Caco-2 (cell line): ENCODE results near the gene CYTH2. TPM values are rescaled to one million over a fixed set of nuclear protein-coding genes. Genes with fewer than 3 reads are reported as not detected.

Source experiments
- BruUV-seq: library from RNA; stranded (reverse); fragments of 400-500 nt; replicated peaks from 2 replicates; lab custom pipeline; 2021; lab: Mats Ljungman, UMichigan
- CTCF ChIA-PET: fragments of 300-600 bp; sonication (Branson Sonifier 250); formaldehyde crosslinking; loops from one replicate; lab custom pipeline; 2022; ENCODE audit warnings: antibody characterized with exemption; lab: Charles Lee
- POLR2A ChIA-PET: fragments of 300-600 bp; sonication (Branson Sonifier 250); formaldehyde crosslinking; loops from one replicate; lab custom pipeline; 2022; ENCODE audit warnings: antibody characterized with exemption; lab: Charles Lee
- DNase-seq, 2 experiments: peaks; one replicate each; pipeline versions ENCODE4 v3.0.0 to v3.0.0-alpha.2; 2020 to 2022
- H3K27me3 ChIP-seq: replicated peaks from 2 replicates; pipeline ENCODE4 v1.6.0; 2011; ENCODE audit warnings: low read length; ENCODE audit not compliant: control insufficient read depth, insufficient read depth
- H3K36me3 ChIP-seq: 2 replicates; pipeline ENCODE4 v1.5.1; 2011; ENCODE audit warnings: low read length; ENCODE audit not compliant: control insufficient read depth, insufficient read depth
- H3K4me1 ChIP-seq: fragments of 250-450 bp; sonication (Bioruptor Pico); 2 replicates; pipeline ENCODE4 v1.5.1; 2020; ENCODE audit warnings: mild to moderate bottlenecking
- H3K4me3 ChIP-seq: 2 replicates; pipeline ENCODE4 v1.5.1; 2011; ENCODE audit warnings: low read depth, mild to moderate bottlenecking, control low read depth, low read length
- H3K9me3 ChIP-seq: fragments of 250-450 bp; sonication (Bioruptor Pico); 2 replicates; pipeline ENCODE4 v1.5.1; 2020; ENCODE audit warnings: mild to moderate bottlenecking, moderate library complexity
- H3K27ac Mint-ChIP-seq: one replicate; pipeline ENCODE4 v1.8.0; 2022; ENCODE audit warnings: mixed read lengths; ENCODE audit not compliant: unreplicated experiment
- H3K27me3 Mint-ChIP-seq: one replicate; pipeline ENCODE4 v1.8.0; 2022; ENCODE audit warnings: mixed read lengths; ENCODE audit not compliant: insufficient read depth, unreplicated experiment
- H3K36me3 Mint-ChIP-seq: one replicate; pipeline ENCODE4 v1.8.0; 2022; ENCODE audit warnings: mild to moderate bottlenecking, mixed read lengths; ENCODE audit not compliant: insufficient read depth, unreplicated experiment
- H3K4me1 Mint-ChIP-seq: one replicate; pipeline ENCODE4 v1.8.0; 2022; ENCODE audit warnings: low read depth, mixed read lengths; ENCODE audit not compliant: unreplicated experiment
- H3K4me3 Mint-ChIP-seq: one replicate; pipeline ENCODE4 v1.8.0; 2022; ENCODE audit warnings: mild to moderate bottlenecking, moderate library complexity, mixed read lengths; ENCODE audit not compliant: unreplicated experiment
- H3K9me3 Mint-ChIP-seq: one replicate; pipeline ENCODE4 v1.8.0; 2022; ENCODE audit warnings: mixed read lengths; ENCODE audit not compliant: unreplicated experiment
- CTCF ChIP-seq, 2 experiments: fragments of 200-600 bp in 1 of 2; IDR thresholded peaks; 1 replicate in 1 of 2; 2 replicates in 1 of 2; pipeline versions ENCODE4 v1.5.1 to v1.8.0; 2011 to 2022; ENCODE audit warnings: antibody characterized with exemption in 1 of 2, control low read depth in 1 of 2, inconsistent platforms in 1 of 2, low read depth in 1 of 2, low read length in 1 of 2, mild to moderate bottlenecking in 1 of 2, moderate library complexity in 1 of 2; ENCODE audit not compliant: insufficient read depth in 1 of 2, severe bottlenecking in 1 of 2, unreplicated experiment in 1 of 2
- intact Hi-C: fragments of 100-400 bp; cut with micrococcal nuclease; formaldehyde crosslinking; loops from one replicate; pipeline ENCODE4 v1.10.0; 2022; ENCODE audit not compliant: unreplicated experiment
- total RNA-seq: library from RNA; stranded (reverse); gene quantifications from 2 replicates; pipeline ENCODE4 v1.2.3, GENCODE V29; 2022

Gene CYTH2
- total RNA-seq, 1 experiment from 2014 or later, result 74.6 TPM

- H3K27me3 Mint-ChIP-seq, result no peaks in the 10 kb centered on the region
- H3K4me3 Mint-ChIP-seq, result no peak overlapping the region
- ChIA-PET CTCF (no interaction called here), POLR2A (no interaction called here)
- peaks cover 86% of the 10 kb centered on the region for H3K36me3 Mint-ChIP-seq
- TF ChIP-seq CTCF (IDR thresholded peaks at IDR 0.05; ENCODE audit: insufficient read depth in 1 of 2, low read depth in 1 of 2, low read length in 1 of 2, severe bottlenecking in 1 of 2, unreplicated experiment in 1 of 2), result no peak
- no peaks in the 10 kb centered on the region for H3K9me3 Mint-ChIP-seq
- intact Hi-C loops, result no loop called here
- H3K27ac Mint-ChIP-seq, result no peak overlapping the region
- Histone ChIP-seq H3K27me3 (no peaks in the 10 kb centered on the region), H3K36me3 (peaks cover 6% of the 10 kb centered on the region), H3K4me1 (peaks cover 7% of the 10 kb centered on the region; the same call in 1 of the 2 replicates), H3K4me3 (no peak overlapping the region), H3K9me3 (no peaks in the 10 kb centered on the region)
- no peak for DNase-seq
- peaks cover 13% of the 10 kb centered on the region for H3K4me1 Mint-ChIP-seq
- BruUV-seq, result no TSS peak
These were observed 7.0 kb downstream of the CYTH2 start for GRCh38 chr19:48476176-48476575.

GRCh38 chr19:48477067-48477685 lies 8.0 kb downstream of the CYTH2 start:
- Histone ChIP-seq H3K27me3 (no peaks in the 10 kb centered on the region), H3K4me1 (peaks cover 7% of the 10 kb centered on the region; the same call in 1 of the 2 replicates), H3K36me3 (peaks cover 2% of the 10 kb centered on the region), H3K4me3 (no peak overlapping the region), H3K9me3 (no peaks in the 10 kb centered on the region)
- Mint-ChIP-seq H3K4me3 (no peak overlapping the region), H3K27me3 (no peaks in the 10 kb centered on the region), H3K27ac (peak overlapping the region; percentile 50), H3K36me3 (peaks cover 87% of the 10 kb centered on the region), H3K9me3 (no peaks in the 10 kb centered on the region), H3K4me1 (peaks cover 13% of the 10 kb centered on the region)
- TF ChIP-seq CTCF (IDR thresholded peaks at IDR 0.05; ENCODE audit: insufficient read depth in 1 of 2, low read depth in 1 of 2, low read length in 1 of 2, severe bottlenecking in 1 of 2, unreplicated experiment in 1 of 2), result no peak
- CTCF ChIA-PET, result no interaction called here
- POLR2A ChIA-PET, result no interaction called here
- no peak for DNase-seq
- no TSS peak for BruUV-seq
- intact Hi-C loops, result no loop called here

- BruUV-seq, result no TSS peak
- Mint-ChIP-seq H3K36me3 (peaks cover 85% of the 10 kb centered on the region), H3K4me1 (peaks cover 13% of the 10 kb centered on the region), H3K4me3 (no peak overlapping the region), H3K9me3 (no peaks in the 10 kb centered on the region), H3K27ac (peak overlapping the region; percentile 50), H3K27me3 (no peaks in the 10 kb centered on the region)
- Histone ChIP-seq H3K36me3 (no peaks in the 10 kb centered on the region; the same call in none of the 2 replicates), H3K27me3 (no peaks in the 10 kb centered on the region), H3K4me1 (peaks cover 5% of the 10 kb centered on the region; the same call in 1 of the 2 replicates), H3K4me3 (no peak overlapping the region), H3K9me3 (no peaks in the 10 kb centered on the region)
- intact Hi-C loops, result no loop called here
- no peak for DNase-seq
- no peak for TF ChIP-seq CTCF (IDR thresholded peaks at IDR 0.05; ENCODE audit: insufficient read depth in 1 of 2, low read depth in 1 of 2, low read length in 1 of 2, severe bottlenecking in 1 of 2, unreplicated experiment in 1 of 2)
- ChIA-PET CTCF (no interaction called here), POLR2A (no interaction called here)
These were observed 8.6 kb downstream of the CYTH2 start for GRCh38 chr19:48477698-48478338.
